K562 (cell line): ENCODE data around the gene OTUD5.

Experiments
- CC2D1A ChIP-seq: fragments of 450-650 bp; IDR thresholded peaks from 2 replicates; pipeline ENCODE4 v1.6.1; 2017; ENCODE audit warnings: mild to moderate bottlenecking
- ESRRA ChIP-seq: fragments of 450-650 bp; IDR thresholded peaks from 2 replicates; pipeline ENCODE4 v1.6.1; 2014; ENCODE audit warnings: low read depth, mild to moderate bottlenecking, moderate library complexity, borderline replicate concordance
- GABPB1 ChIP-seq: sonication (generic); formaldehyde crosslinking; IDR thresholded peaks from 2 replicates; pipeline ENCODE4 v1.8.0; 2022; ENCODE audit warnings: mild to moderate bottlenecking, missing genetic modification reagents
- HCFC1 ChIP-seq: IDR thresholded peaks from 2 replicates; pipeline ENCODE4 v1.6.1; 2012; ENCODE audit warnings: low read depth, low read length, improper control_type of control experiment
- JUND ChIP-seq, 2 experiments: IDR thresholded peaks; 2 replicates in 1 of 2; 3 replicates in 1 of 2; pipeline ENCODE4 v1.6.1; 2011; ENCODE audit warnings: borderline replicate concordance in 2 of 2, low read depth in 2 of 2, low read length in 2 of 2, improper control_type of control experiment in 1 of 2, missing biosample characterization in 1 of 2, missing genetic modification characterization in 1 of 2, missing genetic modification reagents in 1 of 2
- MCM3 ChIP-seq: fragments of 450-650 bp; IDR thresholded peaks from 2 replicates; pipeline ENCODE4 v1.6.1; 2016
- PHF21A ChIP-seq: fragments of 450-650 bp; IDR thresholded peaks from 2 replicates; pipeline ENCODE4 v1.6.1; 2017; ENCODE audit warnings: low read depth, borderline replicate concordance
- POLR2A ChIP-seq: fragments of 450-650 bp; conservative IDR thresholded peaks from 2 replicates; pipeline ENCODE4 v1.6.1; 2016
- SMARCC2 ChIP-seq: fragments of 450-650 bp; IDR thresholded peaks from 2 replicates; pipeline ENCODE4 v1.6.1; 2017; ENCODE audit warnings: antibody characterized with exemption, moderate library complexity, mild to moderate bottlenecking, low read depth
- SRSF9 ChIP-seq: fragments of 200-400 bp; formaldehyde crosslinking; IDR thresholded peaks from 2 replicates; pipeline ENCODE4 v1.6.1; 2017; ENCODE audit warnings: low read depth, low read length, borderline replicate concordance
- YY1 ChIP-seq, 3 experiments: IDR thresholded peaks; 2 replicates each; pipeline ENCODE4 v1.6.1; 2011; ENCODE audit warnings: low read length in 2 of 3, mild to moderate bottlenecking in 2 of 3, moderate library complexity in 2 of 3, borderline replicate concordance in 1 of 3, control low read depth in 1 of 3, low read depth in 1 of 3; ENCODE audit not compliant: insufficient read depth in 3 of 3, insufficient replicate concordance in 2 of 3, control insufficient read depth in 1 of 3, insufficient read length in 1 of 3; ENCODE audit errors: extremely low read depth in 1 of 3
- ZBTB8A ChIP-seq: fragments of 450-650 bp; IDR thresholded peaks from 2 replicates; pipeline ENCODE4 v1.6.1; 2018; ENCODE audit warnings: mild to moderate bottlenecking, moderate library complexity; ENCODE audit not compliant: partially characterized antibody
- TF ChIP-seq, protein P1 (sequence below): fragments of 150-350 bp; conservative IDR thresholded peaks from 2 replicates; pipeline ENCODE4 v1.6.1; 2014; ENCODE audit warnings: low read length
- TF ChIP-seq, protein P2 (sequence below): fragments of 450-650 bp; IDR thresholded peaks from 2 replicates; pipeline ENCODE4 v1.7.1; 2018; ENCODE audit warnings: mild to moderate bottlenecking, low read depth; ENCODE audit not compliant: partially characterized antibody

DNA sequence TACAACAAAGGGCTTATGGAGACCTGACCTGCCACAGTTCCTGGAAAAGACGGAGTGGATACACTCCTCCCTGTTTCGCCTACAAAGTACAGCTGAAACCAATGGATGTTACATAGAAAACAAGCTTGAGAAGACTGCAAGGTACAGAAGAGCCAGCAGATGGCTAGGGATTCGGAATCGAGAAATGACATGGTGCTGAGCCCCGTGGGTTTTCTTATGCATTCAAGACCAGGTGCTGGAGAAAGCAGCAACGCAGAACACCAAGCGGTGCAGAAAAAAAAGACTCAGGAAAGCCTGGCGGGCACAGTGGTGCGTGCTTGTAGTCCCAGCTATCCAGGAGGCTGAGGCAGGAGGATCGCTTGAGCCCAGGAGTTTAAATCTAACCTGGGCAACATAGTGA lies 73.7 kb downstream of the OTUD5 start:
- no peak for TF ChIP-seq GABPB1
- TF ChIP-seq, protein P1, sequence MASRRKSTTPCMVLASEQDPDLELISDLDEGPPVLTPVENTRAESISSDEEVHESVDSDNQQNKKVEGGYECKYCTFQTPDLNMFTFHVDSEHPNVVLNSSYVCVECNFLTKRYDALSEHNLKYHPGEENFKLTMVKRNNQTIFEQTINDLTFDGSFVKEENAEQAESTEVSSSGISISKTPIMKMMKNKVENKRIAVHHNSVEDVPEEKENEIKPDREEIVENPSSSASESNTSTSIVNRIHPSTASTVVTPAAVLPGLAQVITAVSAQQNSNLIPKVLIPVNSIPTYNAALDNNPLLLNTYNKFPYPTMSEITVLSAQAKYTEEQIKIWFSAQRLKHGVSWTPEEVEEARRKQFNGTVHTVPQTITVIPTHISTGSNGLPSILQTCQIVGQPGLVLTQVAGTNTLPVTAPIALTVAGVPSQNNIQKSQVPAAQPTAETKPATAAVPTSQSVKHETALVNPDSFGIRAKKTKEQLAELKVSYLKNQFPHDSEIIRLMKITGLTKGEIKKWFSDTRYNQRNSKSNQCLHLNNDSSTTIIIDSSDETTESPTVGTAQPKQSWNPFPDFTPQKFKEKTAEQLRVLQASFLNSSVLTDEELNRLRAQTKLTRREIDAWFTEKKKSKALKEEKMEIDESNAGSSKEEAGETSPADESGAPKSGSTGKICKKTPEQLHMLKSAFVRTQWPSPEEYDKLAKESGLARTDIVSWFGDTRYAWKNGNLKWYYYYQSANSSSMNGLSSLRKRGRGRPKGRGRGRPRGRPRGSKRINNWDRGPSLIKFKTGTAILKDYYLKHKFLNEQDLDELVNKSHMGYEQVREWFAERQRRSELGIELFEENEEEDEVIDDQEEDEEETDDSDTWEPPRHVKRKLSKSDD: no peak
- no peak for TF ChIP-seq PHF21A
- no peak for TF ChIP-seq MCM3
- no peak for TF ChIP-seq ESRRA
- TF ChIP-seq, protein P2, sequence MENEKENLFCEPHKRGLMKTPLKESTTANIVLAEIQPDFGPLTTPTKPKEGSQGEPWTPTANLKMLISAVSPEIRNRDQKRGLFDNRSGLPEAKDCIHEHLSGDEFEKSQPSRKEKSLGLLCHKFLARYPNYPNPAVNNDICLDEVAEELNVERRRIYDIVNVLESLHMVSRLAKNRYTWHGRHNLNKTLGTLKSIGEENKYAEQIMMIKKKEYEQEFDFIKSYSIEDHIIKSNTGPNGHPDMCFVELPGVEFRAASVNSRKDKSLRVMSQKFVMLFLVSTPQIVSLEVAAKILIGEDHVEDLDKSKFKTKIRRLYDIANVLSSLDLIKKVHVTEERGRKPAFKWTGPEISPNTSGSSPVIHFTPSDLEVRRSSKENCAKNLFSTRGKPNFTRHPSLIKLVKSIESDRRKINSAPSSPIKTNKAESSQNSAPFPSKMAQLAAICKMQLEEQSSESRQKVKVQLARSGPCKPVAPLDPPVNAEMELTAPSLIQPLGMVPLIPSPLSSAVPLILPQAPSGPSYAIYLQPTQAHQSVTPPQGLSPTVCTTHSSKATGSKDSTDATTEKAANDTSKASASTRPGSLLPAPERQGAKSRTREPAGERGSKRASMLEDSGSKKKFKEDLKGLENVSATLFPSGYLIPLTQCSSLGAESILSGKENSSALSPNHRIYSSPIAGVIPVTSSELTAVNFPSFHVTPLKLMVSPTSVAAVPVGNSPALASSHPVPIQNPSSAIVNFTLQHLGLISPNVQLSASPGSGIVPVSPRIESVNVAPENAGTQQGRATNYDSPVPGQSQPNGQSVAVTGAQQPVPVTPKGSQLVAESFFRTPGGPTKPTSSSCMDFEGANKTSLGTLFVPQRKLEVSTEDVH: no peak
- TF ChIP-seq CC2D1A: no peak
- no peak for TF ChIP-seq JUND (IDR thresholded peaks at IDR 0.05; ENCODE audit: borderline replicate concordance, low read depth, low read length)
- TF ChIP-seq JUND (tag; IDR thresholded peaks at IDR 0.05; ENCODE audit: borderline replicate concordance, low read depth, low read length): no peak
- TF ChIP-seq SMARCC2: no peak
- TF ChIP-seq HCFC1: no peak
- TF ChIP-seq ZBTB8A: no peak
- TF ChIP-seq POLR2A: no peak
- TF ChIP-seq YY1 (IDR thresholded peaks at IDR 0.05; ENCODE audit: borderline replicate concordance in 1 of 3, control insufficient read depth in 1 of 3, extremely low read depth in 1 of 3, insufficient read depth in 3 of 3, insufficient read length in 1 of 3, insufficient replicate concordance in 2 of 3, low read depth in 1 of 3, low read length in 2 of 3): no peak
- no peak for TF ChIP-seq SRSF9
